Measurements from ENCODE around the gene SARNP. TPM values are rescaled to one million over a fixed set of nuclear protein-coding genes. Genes with fewer than 3 reads are reported as not detected.

SARNP gene
- total and polyA plus RNA-seq, 3 donors from 2014 or later: 88.3 to 99.2 (median 96.3) TPM

DNA sequence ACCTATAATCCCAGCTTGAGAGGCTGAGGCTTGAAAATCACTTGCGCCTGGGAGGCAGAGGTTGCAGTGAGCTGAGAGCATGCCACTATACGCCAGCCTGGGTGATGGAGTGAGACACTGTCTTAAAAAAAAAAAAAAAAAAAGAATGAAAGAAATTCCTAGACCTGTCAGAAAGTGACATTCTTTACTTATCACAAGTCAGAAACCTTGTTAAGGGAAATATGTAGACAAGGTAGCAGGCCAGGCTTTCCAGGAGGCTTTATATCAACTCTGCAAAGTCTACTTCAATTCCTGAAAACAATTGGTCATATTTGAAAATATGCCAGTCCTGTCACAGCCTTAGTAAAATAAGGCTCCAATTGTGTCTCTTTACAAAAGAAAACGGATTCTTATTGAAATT, 44.3 kb upstream of the SARNP start:
- Histone ChIP-seq H3K27me3 (no peaks in the 10 kb centered on the region), H3K36me3 (ENCODE audit: low read depth, missing control alignments) (no peaks in the 10 kb centered on the region), H3K4me1 (no peaks in the 10 kb centered on the region), H3K27ac (no peak overlapping the region), H3K9me3 (no peaks in the 10 kb centered on the region), H3K4me3 (no peak overlapping the region)
- no peak for TF ChIP-seq POLR2A (IDR thresholded peaks at IDR 0.05)
- TF ChIP-seq, protein P1, sequence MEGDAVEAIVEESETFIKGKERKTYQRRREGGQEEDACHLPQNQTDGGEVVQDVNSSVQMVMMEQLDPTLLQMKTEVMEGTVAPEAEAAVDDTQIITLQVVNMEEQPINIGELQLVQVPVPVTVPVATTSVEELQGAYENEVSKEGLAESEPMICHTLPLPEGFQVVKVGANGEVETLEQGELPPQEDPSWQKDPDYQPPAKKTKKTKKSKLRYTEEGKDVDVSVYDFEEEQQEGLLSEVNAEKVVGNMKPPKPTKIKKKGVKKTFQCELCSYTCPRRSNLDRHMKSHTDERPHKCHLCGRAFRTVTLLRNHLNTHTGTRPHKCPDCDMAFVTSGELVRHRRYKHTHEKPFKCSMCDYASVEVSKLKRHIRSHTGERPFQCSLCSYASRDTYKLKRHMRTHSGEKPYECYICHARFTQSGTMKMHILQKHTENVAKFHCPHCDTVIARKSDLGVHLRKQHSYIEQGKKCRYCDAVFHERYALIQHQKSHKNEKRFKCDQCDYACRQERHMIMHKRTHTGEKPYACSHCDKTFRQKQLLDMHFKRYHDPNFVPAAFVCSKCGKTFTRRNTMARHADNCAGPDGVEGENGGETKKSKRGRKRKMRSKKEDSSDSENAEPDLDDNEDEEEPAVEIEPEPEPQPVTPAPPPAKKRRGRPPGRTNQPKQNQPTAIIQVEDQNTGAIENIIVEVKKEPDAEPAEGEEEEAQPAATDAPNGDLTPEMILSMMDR (IDR thresholded peaks at IDR 0.05): no peak
- intact Hi-C loops (cut with DNase I; ENCODE audit: low total_unique reads): no loop called here
- no peak for DNase-seq
- 87 to 88% methylated on average over 3 of the region's 3 CpGs for WGBS, 2 donors

DNA sequence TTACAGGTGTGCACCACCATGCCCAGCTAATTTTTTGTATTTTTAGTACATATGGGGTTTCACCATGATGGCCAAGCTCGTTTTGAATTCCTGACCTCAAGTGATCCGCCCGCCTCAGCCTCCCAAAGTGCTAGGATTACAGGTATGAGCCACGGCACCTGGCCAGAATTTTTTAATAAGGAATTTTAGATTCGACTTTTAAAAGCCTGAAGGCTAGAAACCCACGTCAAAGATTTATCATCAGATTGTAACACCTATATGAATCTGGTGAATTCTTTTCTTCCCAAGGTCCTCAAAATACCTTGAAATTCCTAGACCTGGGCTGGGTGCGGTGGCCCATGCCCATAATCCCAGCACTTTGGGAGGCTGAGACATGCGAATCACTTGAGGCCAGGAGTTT, 43.9 kb upstream of the SARNP start:
- no peak for DNase-seq
- Histone ChIP-seq H3K9me3 (no peaks in the 10 kb centered on the region), H3K36me3 (ENCODE audit: low read depth, missing control alignments) (no peaks in the 10 kb centered on the region), H3K4me3 (no peak overlapping the region), H3K27me3 (no peaks in the 10 kb centered on the region), H3K4me1 (no peaks in the 10 kb centered on the region), H3K27ac (no peak overlapping the region)
- TF ChIP-seq POLR2A (IDR thresholded peaks at IDR 0.05): no peak
- TF ChIP-seq, protein P1 (IDR thresholded peaks at IDR 0.05): no peak
- intact Hi-C loops (cut with DNase I; ENCODE audit: low total_unique reads): no loop called here
- 95% methylated on average over 8 of the region's 8 CpGs for WGBS, 2 donors

DNA sequence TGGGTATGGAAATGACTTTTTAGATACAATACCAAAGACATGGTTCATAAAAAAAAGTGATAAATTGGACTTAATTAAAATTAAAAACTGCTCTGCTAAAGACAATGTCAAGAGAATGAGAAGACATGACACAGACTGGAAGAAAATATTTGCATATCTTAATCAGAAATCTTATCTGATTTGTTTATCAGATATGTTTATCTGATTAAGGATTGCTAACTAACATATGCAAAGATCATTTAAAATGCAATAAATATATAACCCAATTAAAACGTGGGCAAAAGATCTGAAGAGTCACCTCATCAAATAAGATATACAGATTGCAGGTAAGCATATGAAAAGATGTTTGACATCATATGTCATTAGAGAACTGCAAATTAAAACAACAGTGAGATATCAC, 35.2 kb upstream of the SARNP start:
- WGBS, 2 donors: 60 to 61% methylated on average over 1 of the region's 1 CpG
- H3K36me3 ChIP-seq (ENCODE audit: low read depth, missing control alignments): no peaks in the 10 kb centered on the region
- no peaks in the 10 kb centered on the region for H3K9me3 ChIP-seq
- H3K4me3 ChIP-seq: no peak overlapping the region
- peaks cover 16% of the 10 kb centered on the region for H3K4me1 ChIP-seq
- no peak for DNase-seq
- H3K27me3 ChIP-seq: no peaks in the 10 kb centered on the region
- TF ChIP-seq, protein P1 (IDR thresholded peaks at IDR 0.05): no peak
- TF ChIP-seq POLR2A (IDR thresholded peaks at IDR 0.05): no peak
- no peak overlapping the region for H3K27ac ChIP-seq
- intact Hi-C loops (cut with DNase I; ENCODE audit: low total_unique reads): no loop called here

DNA sequence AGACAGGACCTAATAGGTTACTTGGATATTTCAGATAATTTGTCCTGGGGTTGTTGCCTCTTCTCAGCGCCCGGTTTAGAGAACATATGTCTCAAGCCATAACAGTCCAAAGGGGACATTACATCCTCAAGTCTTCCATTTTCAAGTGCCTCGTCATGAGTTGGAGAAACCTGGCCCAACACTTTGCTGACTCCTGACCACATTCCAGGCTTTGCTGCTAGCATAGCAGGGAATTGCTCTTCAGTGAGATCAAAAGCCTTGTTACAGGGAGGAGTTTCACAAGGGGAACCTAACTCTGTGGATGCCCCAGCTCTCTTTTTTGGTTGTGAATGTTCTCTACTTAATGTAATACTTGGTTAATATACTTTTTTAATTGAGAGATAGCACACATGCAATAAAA, 33.4 kb upstream of the SARNP start:
- H3K9me3 ChIP-seq: no peaks in the 10 kb centered on the region
- no peaks in the 10 kb centered on the region for H3K36me3 ChIP-seq (ENCODE audit: low read depth, missing control alignments)
- intact Hi-C loops (cut with DNase I; ENCODE audit: low total_unique reads): no loop called here
- peaks cover 30% of the 10 kb centered on the region for H3K4me1 ChIP-seq
- peak overlapping the region in 1 of 2 donors; percentile 11 for H3K27ac ChIP-seq
- H3K27me3 ChIP-seq: no peaks in the 10 kb centered on the region
- no peak for DNase-seq
- TF ChIP-seq, protein P1 (IDR thresholded peaks at IDR 0.05): no peak
- no peak for TF ChIP-seq POLR2A (IDR thresholded peaks at IDR 0.05)
- H3K4me3 ChIP-seq: no peak overlapping the region
- WGBS, 2 donors: 78 to 89% methylated on average over 3 of the region's 3 CpGs

DNA sequence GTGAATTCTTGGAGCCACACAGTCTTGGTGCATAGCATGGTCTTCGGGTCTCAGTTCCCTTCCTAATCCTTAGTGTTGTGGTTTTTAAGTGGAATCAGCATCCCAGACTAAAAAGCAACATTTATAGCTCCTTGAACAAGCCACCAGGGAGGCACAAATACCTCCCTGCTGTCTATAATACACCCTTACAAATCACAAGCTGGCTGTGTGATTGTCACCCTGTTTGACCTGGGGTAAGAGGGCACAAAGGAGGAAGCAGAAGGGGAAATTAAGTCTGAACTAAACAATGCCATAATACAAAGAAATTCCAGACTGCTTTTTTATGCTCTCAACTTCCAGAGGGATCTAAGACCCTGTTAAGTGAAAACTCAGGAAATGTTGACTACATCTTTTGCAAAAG, 32.9 kb upstream of the SARNP start:
- H3K27ac ChIP-seq: peak overlapping the region in 1 of 2 donors; percentile 11
- no peak for TF ChIP-seq POLR2A (IDR thresholded peaks at IDR 0.05)
- TF ChIP-seq, protein P1 (IDR thresholded peaks at IDR 0.05): no peak
- peaks cover 32% of the 10 kb centered on the region for H3K4me1 ChIP-seq
- no peaks in the 10 kb centered on the region for H3K27me3 ChIP-seq
- no peaks in the 10 kb centered on the region for H3K36me3 ChIP-seq (ENCODE audit: low read depth, missing control alignments)
- H3K4me3 ChIP-seq: no peak overlapping the region
- WGBS, 2 donors: 28 to 42% methylated on average over 1 of the region's 1 CpG
- H3K9me3 ChIP-seq: no peaks in the 10 kb centered on the region
- intact Hi-C loops (cut with DNase I; ENCODE audit: low total_unique reads): no loop called here
- DNase-seq: no peak
